PFSK-1 (cell line): Measurements from ENCODE around the gene RHOJ.

ENCODE experiments used
- POLR2AphosphoS5 ChIP-seq: IDR thresholded peaks from 2 replicates; pipeline ENCODE4 v1.6.1; 2012; ENCODE audit warnings: low read depth, mild to moderate bottlenecking, control low read depth, low read length, moderate library complexity
- SIN3A ChIP-seq: IDR thresholded peaks from 2 replicates; pipeline ENCODE4 v1.6.1; 2012; ENCODE audit warnings: mild to moderate bottlenecking, low read length, moderate library complexity, borderline replicate concordance; ENCODE audit not compliant: insufficient read depth
- TF ChIP-seq, protein P1 (sequence below), 2 experiments: IDR thresholded peaks; 2 replicates each; pipeline versions ENCODE4 v1.6.1 to v1.8.0; 2011 to 2012; ENCODE audit warnings: low read depth in 2 of 2, low read length in 2 of 2, control low read depth in 1 of 2, inconsistent platforms in 1 of 2, mild to moderate bottlenecking in 1 of 2, moderate library complexity in 1 of 2; ENCODE audit not compliant: insufficient read depth in 1 of 2

DNA sequence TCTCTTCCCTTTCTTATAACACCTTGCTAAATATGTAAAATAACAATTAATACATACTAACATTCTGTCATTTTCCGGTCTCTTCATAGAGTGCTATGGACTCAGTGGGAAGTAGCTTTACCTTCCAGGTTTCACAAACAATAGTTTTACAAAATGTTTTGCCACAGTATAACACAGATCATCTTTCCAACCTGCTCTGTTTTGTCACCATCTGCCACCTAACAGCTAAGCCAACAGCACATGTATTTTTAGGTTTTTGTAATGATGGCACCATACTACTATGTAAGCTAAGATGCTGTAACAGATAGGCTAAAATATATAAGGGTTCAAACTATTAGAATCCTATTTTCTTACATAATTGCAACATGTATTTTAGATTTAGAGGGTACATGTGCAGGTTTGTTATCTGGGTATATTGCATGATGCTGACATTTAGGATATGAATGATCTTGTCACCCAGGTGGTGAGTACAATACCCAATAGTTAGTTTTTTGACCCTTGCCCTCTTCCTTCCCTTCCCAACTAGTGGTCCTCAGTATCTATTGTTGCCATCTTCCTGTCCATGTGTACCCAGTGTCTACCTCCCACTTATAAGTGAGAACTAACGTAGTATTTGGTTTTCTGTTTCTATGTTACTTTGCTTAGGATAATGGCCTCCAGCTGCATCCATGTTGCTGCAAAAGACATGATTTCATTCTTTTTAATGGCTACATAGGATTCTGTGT lies 8.7 kb downstream of the RHOJ start:
- TF ChIP-seq SIN3A (no peak), POLR2AphosphoS5 (no peak)
- TF ChIP-seq, protein P1, sequence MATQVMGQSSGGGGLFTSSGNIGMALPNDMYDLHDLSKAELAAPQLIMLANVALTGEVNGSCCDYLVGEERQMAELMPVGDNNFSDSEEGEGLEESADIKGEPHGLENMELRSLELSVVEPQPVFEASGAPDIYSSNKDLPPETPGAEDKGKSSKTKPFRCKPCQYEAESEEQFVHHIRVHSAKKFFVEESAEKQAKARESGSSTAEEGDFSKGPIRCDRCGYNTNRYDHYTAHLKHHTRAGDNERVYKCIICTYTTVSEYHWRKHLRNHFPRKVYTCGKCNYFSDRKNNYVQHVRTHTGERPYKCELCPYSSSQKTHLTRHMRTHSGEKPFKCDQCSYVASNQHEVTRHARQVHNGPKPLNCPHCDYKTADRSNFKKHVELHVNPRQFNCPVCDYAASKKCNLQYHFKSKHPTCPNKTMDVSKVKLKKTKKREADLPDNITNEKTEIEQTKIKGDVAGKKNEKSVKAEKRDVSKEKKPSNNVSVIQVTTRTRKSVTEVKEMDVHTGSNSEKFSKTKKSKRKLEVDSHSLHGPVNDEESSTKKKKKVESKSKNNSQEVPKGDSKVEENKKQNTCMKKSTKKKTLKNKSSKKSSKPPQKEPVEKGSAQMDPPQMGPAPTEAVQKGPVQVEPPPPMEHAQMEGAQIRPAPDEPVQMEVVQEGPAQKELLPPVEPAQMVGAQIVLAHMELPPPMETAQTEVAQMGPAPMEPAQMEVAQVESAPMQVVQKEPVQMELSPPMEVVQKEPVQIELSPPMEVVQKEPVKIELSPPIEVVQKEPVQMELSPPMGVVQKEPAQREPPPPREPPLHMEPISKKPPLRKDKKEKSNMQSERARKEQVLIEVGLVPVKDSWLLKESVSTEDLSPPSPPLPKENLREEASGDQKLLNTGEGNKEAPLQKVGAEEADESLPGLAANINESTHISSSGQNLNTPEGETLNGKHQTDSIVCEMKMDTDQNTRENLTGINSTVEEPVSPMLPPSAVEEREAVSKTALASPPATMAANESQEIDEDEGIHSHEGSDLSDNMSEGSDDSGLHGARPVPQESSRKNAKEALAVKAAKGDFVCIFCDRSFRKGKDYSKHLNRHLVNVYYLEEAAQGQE (IDR thresholded peaks at IDR 0.05; ENCODE audit: insufficient read depth in 1 of 2, low read depth in 2 of 2, low read length in 2 of 2): no peak
